ENCODE data around the gene CA14. TPM values are rescaled to one million over a fixed set of nuclear protein-coding genes. Genes with fewer than 3 reads are reported as not detected.

The CA14 gene
- total RNA-seq, 1 experiment from 2014 or later: not detected

DNA sequence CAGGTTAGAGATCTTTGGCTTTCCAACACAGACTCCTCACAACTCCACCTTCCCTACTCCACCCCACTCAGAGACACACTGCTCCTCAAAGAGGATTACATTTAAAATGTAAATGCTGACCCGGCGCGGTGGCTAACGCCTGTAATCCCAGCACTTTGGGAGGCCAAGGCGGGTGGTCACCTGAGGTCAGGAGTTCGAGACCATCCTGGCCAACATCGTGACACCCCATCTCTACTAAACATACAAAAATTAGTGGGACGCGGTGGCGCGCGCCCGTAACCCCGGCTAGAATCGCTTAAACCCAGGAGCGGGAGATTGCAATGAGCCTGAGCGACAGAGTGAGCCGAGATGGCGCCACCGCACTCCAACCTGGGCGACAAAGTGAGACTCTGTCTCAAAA is 19.8 kb upstream of the CA14 start:
- in situ Hi-C loops (cut with HindIII; ENCODE audit: low pct_unique_long_range_greater_than_20kb, low sequenced_read_pairs) (no loop called here), intact Hi-C loops (cut with micrococcal nuclease; ENCODE audit: unreplicated experiment) (no loop called here)
- ChIA-PET POLR2A (interaction anchor here (0.7 kb wide), 1 partner anchor 338 kb away, joined by 4 read pairs; the partner anchor contains the start of gene BOLA1), CTCF (no interaction called here)
- TF ChIP-seq, protein P1, sequence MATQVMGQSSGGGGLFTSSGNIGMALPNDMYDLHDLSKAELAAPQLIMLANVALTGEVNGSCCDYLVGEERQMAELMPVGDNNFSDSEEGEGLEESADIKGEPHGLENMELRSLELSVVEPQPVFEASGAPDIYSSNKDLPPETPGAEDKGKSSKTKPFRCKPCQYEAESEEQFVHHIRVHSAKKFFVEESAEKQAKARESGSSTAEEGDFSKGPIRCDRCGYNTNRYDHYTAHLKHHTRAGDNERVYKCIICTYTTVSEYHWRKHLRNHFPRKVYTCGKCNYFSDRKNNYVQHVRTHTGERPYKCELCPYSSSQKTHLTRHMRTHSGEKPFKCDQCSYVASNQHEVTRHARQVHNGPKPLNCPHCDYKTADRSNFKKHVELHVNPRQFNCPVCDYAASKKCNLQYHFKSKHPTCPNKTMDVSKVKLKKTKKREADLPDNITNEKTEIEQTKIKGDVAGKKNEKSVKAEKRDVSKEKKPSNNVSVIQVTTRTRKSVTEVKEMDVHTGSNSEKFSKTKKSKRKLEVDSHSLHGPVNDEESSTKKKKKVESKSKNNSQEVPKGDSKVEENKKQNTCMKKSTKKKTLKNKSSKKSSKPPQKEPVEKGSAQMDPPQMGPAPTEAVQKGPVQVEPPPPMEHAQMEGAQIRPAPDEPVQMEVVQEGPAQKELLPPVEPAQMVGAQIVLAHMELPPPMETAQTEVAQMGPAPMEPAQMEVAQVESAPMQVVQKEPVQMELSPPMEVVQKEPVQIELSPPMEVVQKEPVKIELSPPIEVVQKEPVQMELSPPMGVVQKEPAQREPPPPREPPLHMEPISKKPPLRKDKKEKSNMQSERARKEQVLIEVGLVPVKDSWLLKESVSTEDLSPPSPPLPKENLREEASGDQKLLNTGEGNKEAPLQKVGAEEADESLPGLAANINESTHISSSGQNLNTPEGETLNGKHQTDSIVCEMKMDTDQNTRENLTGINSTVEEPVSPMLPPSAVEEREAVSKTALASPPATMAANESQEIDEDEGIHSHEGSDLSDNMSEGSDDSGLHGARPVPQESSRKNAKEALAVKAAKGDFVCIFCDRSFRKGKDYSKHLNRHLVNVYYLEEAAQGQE (IDR thresholded peaks at IDR 0.05; ENCODE audit: insufficient read depth in 1 of 2, low read depth in 2 of 2, low read length in 1 of 2): no peak
- TF ChIP-seq TCF7L2 (IDR thresholded peaks at IDR 0.05; ENCODE audit: low read depth, low read length) (no peak), CTCF (IDR thresholded peaks at IDR 0.05) (no peak), POLR2AphosphoS5 (IDR thresholded peaks at IDR 0.05; ENCODE audit: low read depth, low read length) (no peak), SIN3A (IDR thresholded peaks at IDR 0.05; ENCODE audit: borderline replicate concordance, insufficient read depth, low read depth, low read length) (no peak)
- BruUV-seq (replicated peaks): no TSS peak
- no peak for DNase-seq (ENCODE audit: low read depth, low spot score)
- Histone ChIP-seq H3K27ac (ENCODE audit: low read length) (no peak overlapping the region), H3K4me1 (ENCODE audit: control insufficient read depth, insufficient read depth, low read length) (peaks cover 17% of the 10 kb centered on the region), H3K36me3 (ENCODE audit: control insufficient read depth, insufficient read depth, low read length) (peaks cover 8% of the 10 kb centered on the region; the same call in 1 of the 2 replicates), H3K9me3 (ENCODE audit: control insufficient read depth, insufficient read depth, low read depth, low read length) (no peaks in the 10 kb centered on the region), H3K4me3 (ENCODE audit: low read depth in 2 of 2, low read length in 2 of 2) (no peak overlapping the region), H3K27me3 (ENCODE audit: control insufficient read depth, insufficient read depth, low read length) (no peaks in the 10 kb centered on the region)
- no peak for ATAC-seq

DNA sequence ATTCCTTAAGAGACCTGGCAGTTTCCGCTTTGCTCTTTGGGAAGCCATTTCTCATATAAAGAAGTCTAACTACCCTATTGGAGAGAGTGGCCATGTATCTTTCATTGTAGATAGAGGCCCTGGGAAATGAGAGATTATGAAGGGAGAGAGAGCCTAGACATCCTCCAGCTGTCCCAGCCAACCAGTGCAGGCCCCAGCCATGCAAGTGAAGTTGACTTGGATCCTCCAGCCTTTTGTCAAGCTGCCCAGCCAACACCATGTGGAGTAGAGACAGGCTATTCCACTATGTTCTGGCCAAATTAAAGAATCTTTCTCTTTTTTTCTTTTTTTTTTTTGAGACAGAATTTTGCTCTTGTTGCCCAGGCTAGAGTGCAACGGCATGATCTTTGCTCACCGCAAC is 14.6 kb upstream of the CA14 start:
- no peak overlapping the region for H3K4me3 ChIP-seq (ENCODE audit: low read depth in 2 of 2, low read length in 2 of 2)
- no peaks in the 10 kb centered on the region for H3K27me3 ChIP-seq (ENCODE audit: control insufficient read depth, insufficient read depth, low read length)
- H3K27ac ChIP-seq (ENCODE audit: low read length): no peak overlapping the region
- DNase-seq (ENCODE audit: low read depth, low spot score) (no peak), ATAC-seq (no peak)
- TF ChIP-seq POLR2AphosphoS5 (IDR thresholded peaks at IDR 0.05; ENCODE audit: low read depth, low read length): no peak
- no peak for TF ChIP-seq CTCF (IDR thresholded peaks at IDR 0.05)
- TF ChIP-seq SIN3A (IDR thresholded peaks at IDR 0.05; ENCODE audit: borderline replicate concordance, insufficient read depth, low read depth, low read length): no peak
- no peak for TF ChIP-seq TCF7L2 (IDR thresholded peaks at IDR 0.05; ENCODE audit: low read depth, low read length)
- TF ChIP-seq, protein P1 (IDR thresholded peaks at IDR 0.05; ENCODE audit: insufficient read depth in 1 of 2, low read depth in 2 of 2, low read length in 1 of 2): no peak
- BruUV-seq (replicated peaks): no TSS peak
- in situ Hi-C loops (cut with HindIII; ENCODE audit: low pct_unique_long_range_greater_than_20kb, low sequenced_read_pairs) (no loop called here), intact Hi-C loops (cut with micrococcal nuclease; ENCODE audit: unreplicated experiment) (no loop called here)
- H3K36me3 ChIP-seq (ENCODE audit: control insufficient read depth, insufficient read depth, low read length): no peaks in the 10 kb centered on the region
- CTCF ChIA-PET: no interaction called here
- H3K9me3 ChIP-seq (ENCODE audit: control insufficient read depth, insufficient read depth, low read depth, low read length): no peaks in the 10 kb centered on the region
- POLR2A ChIA-PET: no interaction called here
- H3K4me1 ChIP-seq (ENCODE audit: control insufficient read depth, insufficient read depth, low read length): no peaks in the 10 kb centered on the region

Data from Panc1 (cell line).